Measurements from ENCODE around the gene CCND2.
A peak's percentile ranks its signal among the peaks of the same experiment; 100 is the strongest.

Gene CCND2

DNA sequence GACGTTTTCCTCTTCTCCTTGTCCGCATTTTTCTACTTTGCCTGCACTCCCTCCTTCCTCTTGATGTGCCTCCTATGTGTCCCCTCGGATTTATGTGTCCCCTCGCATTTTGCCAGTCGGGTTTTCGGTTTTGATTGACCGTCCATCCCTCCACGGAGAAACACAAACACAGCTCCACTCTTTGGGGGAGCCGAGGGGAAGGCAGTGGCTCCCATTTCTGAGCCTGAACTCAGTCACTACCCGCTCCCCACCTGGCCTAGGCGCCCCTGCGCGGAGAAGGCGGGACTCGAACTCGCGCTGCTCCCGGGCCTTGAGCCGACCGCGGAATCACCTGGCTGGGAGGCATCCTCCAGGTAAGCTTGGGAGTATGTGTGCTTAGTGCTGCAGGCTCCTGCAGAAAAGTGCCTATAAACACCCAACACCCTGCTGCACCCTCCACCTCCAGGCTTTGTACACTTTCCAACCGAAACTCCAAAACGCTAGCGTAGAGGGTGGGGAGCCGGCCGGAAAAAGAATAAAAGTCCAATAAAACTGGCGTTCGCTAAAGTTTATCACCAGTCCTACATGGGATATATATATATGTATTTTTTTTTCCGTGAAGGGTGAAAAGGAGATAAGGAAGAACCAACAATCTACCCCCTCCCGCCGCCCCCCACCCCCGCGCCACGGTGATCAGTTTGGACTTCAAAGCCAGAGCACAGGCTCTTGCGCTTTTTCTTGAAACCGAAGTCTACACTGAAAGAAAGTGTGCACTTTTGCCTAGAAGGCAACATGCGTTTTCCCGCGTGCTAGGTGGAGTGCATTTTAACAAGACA lies 3.3 kb upstream of the CCND2 start:
- no peak for DNase-seq (ENCODE audit: extremely low spot score)
- POLR2A ChIA-PET, result interaction anchor here (1.0 kb wide), 1 partner anchor 153 kb away, joined by 3 read pairs; no protein-coding TSS in a partner anchor
- CTCF ChIA-PET, result interaction anchor here (1.1 kb wide), 1 partner anchor 162 kb away, joined by 3 read pairs; no protein-coding TSS in a partner anchor
- no peak for TF ChIP-seq CTCF (IDR thresholded peaks at IDR 0.05; ENCODE audit: control extremely low read depth, extremely low read depth, low read depth, missing control alignments)

GRCh38 chr12:4270831-4271716 lies 2.5 kb upstream of the CCND2 start:
- CTCF ChIA-PET, result interaction anchor here (1.1 to 1.4 kb wide), 3 partner anchors 125 to 388 kb away, joined by 3 to 5 read pairs (median 3); no protein-coding TSS in a partner anchor
- no peak for TF ChIP-seq CTCF (IDR thresholded peaks at IDR 0.05; ENCODE audit: control extremely low read depth, extremely low read depth, low read depth, missing control alignments)
- POLR2A ChIA-PET, result interaction anchor here (1.0 kb wide), 1 partner anchor 10 kb away, joined by 7 read pairs; no protein-coding TSS in a partner anchor
- no peak for DNase-seq (ENCODE audit: extremely low spot score)

GRCh38 chr12:4271717-4272423 lies 1.7 kb upstream of the CCND2 start:
- CTCF ChIA-PET, result interaction anchor here (1.1 to 1.4 kb wide), 4 partner anchors 125 to 389 kb away, joined by 3 to 5 read pairs (median 4); no protein-coding TSS in a partner anchor
- DNase-seq (ENCODE audit: extremely low spot score), result peak; percentile 90
- POLR2A ChIA-PET, result interaction anchor here (1.0 kb wide), 1 partner anchor 10 kb away, joined by 7 read pairs; no protein-coding TSS in a partner anchor
- TF ChIP-seq CTCF (IDR thresholded peaks at IDR 0.05; ENCODE audit: control extremely low read depth, extremely low read depth, low read depth, missing control alignments), result no peak

- POLR2A ChIA-PET, result interaction anchor here (1.0 kb wide), 1 partner anchor 9 kb away, joined by 7 read pairs; no protein-coding TSS in a partner anchor
- CTCF ChIA-PET, result interaction anchor here (1.0 to 2.6 kb wide), 6 partner anchors 130 to 390 kb away, joined by 3 to 7 read pairs (median 5); no protein-coding TSS in a partner anchor
- DNase-seq (ENCODE audit: extremely low spot score), result no peak
Measured at GRCh38 chr12:4272424-4273272, 914 bp upstream of the CCND2 start.

DNA sequence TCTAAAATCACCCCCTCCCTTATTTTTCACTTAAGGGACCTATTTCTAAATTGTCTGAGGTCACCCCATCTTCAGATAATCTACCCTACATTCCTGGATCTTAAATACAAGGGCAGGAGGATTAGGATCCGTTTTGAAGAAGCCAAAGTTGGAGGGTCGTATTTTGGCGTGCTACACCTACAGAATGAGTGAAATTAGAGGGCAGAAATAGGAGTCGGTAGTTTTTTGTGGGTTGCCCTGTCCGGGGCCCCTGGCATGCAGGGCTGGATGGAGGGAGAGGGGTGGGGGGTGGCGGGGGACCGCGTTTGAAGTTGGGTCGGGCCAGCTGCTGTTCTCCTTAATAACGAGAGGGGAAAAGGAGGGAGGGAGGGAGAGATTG lies 300 bp upstream of the CCND2 start:
- no peak for TF ChIP-seq CTCF (IDR thresholded peaks at IDR 0.05; ENCODE audit: control extremely low read depth, extremely low read depth, low read depth, missing control alignments)
- no peak for DNase-seq (ENCODE audit: extremely low spot score)
- ChIA-PET POLR2A (no interaction called here), CTCF (interaction anchor here (1.0 to 2.6 kb wide), 3 partner anchors 131 to 280 kb away, joined by 3 to 7 read pairs (median 7); no protein-coding TSS in a partner anchor)

More at GRCh38 chr12:4272424-4273272, 914 bp upstream of the CCND2 start:
- no peak for TF ChIP-seq CTCF (IDR thresholded peaks at IDR 0.05; ENCODE audit: control extremely low read depth, extremely low read depth, low read depth, missing control alignments)

All from GM10248 (cell line).